ENCODE results near the gene FNBP1L. TPM values are rescaled to one million over a fixed set of nuclear protein-coding genes. Genes with fewer than 3 reads are reported as not detected.
A peak's percentile ranks its signal among the peaks of the same experiment; 100 is the strongest.
"Not testable (repeated sequence)": the region's sequence is repeated elsewhere in the genome, so short reads cannot be mapped to it uniquely, and the experiment has no call there.

Gene FNBP1L
- total RNA-seq, 1 donor from 2014 or later = 37.0 TPM

DNA sequence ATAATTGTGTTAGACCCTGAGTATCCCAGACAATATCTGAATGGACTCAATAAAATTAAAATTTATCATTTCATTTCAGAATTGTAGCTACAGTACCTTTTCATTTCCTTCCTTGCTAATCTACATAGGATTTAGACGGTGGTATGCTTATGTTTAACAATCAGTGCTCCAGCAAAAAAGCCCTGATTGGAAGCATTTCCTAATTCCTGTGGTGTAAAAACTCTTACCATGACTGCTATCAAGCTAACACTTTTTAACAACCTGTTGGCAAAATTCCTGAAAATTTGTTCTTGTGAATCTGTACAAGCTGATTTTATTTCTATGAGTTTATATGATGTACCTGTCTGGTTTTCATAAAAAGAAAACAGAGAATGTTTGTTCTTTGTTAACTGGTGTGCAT lies 5.2 kb upstream of the FNBP1L start:
- no peak for DNase-seq (ENCODE audit: low read depth in 2 of 2)

DNA sequence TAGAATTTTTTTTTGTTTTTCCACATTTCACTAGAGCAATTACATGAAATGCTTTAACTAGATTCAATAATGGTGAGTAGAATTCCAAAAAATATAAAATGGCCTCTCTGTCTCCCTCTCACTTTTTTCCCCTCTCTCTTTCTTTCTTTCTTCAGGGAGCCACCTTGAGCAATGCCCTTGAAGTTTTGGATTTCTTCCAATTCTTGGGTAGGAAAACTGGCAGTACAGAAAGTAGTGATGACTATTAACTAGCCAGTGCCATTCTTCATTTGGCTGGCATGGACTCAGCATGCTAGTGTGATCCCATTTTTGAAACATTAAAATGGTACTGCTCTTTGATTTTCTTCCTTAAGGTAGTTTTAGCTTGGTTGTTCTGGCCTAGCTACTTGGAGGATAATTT lies 4.5 kb upstream of the FNBP1L start:
- no peak for DNase-seq (ENCODE audit: low read depth in 2 of 2)

DNA sequence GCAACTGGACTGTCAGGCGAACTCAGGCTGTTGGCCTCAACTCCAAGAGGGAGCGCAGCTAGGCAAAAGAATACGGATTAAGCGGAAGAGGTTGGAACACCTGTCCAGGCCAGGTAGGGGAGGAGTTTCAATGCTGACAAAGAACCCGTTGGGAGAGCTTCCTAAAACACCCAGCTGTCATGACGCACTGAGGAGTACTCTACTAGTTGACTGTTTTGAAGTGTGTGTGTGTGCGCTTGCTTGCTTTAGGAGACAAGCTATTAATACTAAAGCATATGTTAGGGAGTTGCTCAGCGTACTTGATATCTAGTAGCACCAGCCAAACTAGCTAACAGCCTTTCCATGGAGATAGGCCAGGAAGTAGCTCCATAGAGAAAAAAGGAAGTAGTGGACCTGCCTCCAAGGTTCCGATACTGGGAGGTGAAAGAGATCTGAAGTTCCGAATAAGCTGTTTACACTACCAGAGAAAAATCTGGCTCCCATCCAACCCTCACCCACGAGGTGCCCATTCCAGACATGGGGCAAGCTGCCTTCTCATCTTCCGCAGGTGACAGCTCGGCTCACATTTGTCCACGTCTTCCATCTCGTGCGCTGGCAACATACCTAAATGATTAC lies 974 bp upstream of the FNBP1L start:
- peak in 1 of 2 donors; percentile 32 for DNase-seq (ENCODE audit: low read depth in 2 of 2)

- DNase-seq (ENCODE audit: low read depth in 2 of 2) = peak in 1 of 2 donors; percentile 35
Observed at GRCh38 chr1:93448292-93448982, 519 bp downstream of the FNBP1L start.

- DNase-seq (ENCODE audit: low read depth in 2 of 2) = peak in 1 of 2 donors; percentile 35
Observed at GRCh38 chr1:93448983-93449804, 1.3 kb downstream of the FNBP1L start.

GRCh38 chr1:93450321-93450720 lies 2.4 kb downstream of the FNBP1L start:
- no peak for DNase-seq (ENCODE audit: low read depth in 2 of 2)

DNA sequence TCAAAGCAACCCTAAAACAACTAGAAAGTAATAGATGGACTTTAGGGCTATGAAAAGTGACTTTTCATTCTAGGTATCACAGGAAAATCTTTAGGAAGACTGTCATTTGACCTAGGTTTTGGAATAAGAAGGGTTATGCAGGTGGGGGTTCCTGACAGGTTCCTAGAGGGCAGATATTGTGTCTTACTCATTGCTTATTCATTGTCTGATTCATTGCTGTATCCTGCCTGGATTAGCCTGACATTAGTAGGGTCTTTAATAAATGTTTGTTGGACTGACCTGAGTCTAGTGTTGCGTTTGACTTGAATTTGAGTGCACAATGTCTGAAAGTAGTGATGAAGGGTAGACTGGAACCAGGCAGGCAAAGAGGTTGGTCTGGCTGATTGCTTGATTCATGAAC lies 6.0 kb downstream of the FNBP1L start:
- peak in 1 of 2 donors; percentile 61 for DNase-seq (ENCODE audit: low read depth in 2 of 2)

DNA sequence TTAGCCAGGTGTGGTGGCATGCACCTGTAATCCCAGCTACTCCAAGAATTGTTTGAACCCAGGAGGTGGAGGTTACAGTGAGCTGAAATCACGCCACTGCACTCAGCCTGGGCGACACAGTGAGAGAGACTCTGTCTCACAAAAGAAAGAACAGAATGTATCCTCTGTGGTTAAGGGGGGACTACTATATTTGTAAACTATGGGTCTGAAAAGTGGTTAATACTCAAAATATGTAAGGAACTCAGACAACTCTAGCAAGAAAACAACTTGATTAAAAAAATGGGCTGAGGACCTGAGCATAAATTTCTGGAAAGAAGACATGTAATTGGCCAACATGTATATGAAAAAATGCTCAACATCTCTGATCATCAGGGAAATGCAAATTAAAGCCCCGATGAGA lies 11.2 kb downstream of the FNBP1L start:
- no peak for DNase-seq (ENCODE audit: low read depth in 2 of 2)

DNA sequence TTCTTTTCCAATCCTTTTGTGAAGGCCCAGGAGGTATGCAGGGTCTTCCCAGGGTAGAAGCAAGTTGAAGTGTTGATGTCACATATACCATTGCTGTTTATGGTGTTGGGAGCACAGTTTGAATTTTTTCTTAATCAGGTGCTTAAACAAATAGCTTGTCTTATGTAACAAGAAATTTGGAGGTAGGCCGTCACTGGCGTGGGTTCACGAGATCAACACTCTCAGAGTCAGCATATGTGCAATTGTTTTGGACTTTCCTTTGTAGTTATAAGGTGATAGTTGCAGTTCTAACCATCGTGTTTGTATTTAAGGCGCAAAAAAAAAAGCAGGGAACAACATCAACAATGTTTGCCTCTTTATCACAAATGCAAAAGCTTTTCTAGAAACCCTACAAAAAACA lies 13.3 kb downstream of the FNBP1L start:
- no peak for DNase-seq (ENCODE audit: low read depth in 2 of 2)

- no peak for DNase-seq (ENCODE audit: low read depth in 2 of 2)
Observed at GRCh38 chr1:93463960-93464359, 16.0 kb downstream of the FNBP1L start.

DNA sequence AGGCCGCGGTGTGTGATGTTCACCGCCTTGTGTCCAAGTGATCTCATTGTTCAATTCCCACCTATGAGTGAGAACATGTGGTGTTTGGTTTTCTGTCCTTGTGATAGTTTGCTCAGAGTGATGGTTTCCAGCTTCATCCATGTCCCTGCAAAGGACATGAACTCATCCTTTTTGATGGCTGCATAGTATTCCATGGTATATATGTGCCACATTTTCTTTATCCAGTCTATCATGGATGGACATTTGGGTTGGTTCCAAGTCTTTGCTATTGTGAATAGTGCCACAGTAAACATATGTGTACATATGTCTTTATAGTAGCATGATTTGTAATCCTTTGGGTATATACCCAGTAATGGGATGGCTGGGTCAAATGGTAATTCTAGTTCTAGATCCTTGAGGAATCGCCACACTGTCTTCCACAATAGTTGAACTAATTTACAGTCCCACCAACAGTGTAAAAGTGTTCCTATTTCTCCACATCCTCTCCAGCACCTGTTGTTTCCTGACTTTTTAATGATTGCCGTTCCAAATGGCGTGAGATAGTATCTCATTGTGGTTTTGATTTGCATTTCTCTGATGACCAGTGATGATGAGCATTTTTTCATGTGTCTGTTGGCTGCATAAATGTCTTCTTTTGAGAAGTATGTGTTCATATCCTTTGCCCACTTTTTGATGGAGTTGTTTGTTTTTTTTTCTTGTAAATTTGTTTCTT lies 17.6 kb downstream of the FNBP1L start:
- not testable (repeated sequence) for DNase-seq (ENCODE audit: low read depth in 2 of 2)

- DNase-seq (ENCODE audit: low read depth in 2 of 2) = no peak
Observed at GRCh38 chr1:93467606-93468005, 19.7 kb downstream of the FNBP1L start.

- no peak for DNase-seq (ENCODE audit: low read depth in 2 of 2)
Observed at GRCh38 chr1:93468662-93469061, 20.7 kb downstream of the FNBP1L start.

DNA sequence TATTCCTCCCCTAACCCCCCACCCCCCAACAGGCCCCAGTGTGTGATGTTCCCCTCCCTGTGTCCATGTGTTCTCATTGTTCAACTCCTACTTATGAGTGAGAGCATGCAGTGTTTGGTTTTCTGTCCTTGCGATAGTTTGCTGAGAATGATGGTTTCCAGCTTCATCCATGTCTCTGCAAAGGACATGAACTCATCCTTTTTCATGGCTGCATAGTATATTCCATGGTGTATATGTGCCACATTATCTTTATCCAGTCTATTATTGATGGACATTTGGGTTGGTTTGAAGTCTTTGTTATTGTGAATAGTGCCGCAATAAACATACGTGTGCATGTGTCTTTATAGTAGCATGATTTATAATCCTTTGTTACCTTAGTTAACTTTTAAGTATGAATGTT lies 21.3 kb downstream of the FNBP1L start:
- not testable (repeated sequence) for DNase-seq (ENCODE audit: low read depth in 2 of 2)

GRCh38 chr1:93471284-93471683 lies 23.4 kb downstream of the FNBP1L start:
- no peak for DNase-seq (ENCODE audit: low read depth in 2 of 2)

DNA sequence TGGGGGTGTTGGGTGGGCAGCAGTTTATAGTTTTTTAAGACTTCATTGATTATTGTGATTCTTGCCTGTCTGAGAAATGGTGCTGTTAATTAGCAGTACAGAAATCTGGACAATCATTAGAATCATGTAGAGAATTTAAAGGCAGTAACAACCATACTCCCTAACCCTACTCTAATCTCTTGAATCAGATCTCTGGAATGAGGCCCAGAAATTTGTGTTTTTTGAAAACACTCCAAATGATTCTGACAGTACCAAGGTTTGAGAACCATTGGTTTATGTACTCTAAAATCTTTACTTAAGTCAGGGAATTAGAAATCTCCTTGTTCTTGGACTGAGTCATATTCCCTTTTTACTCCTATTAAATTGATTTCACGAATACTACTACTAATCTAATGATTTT lies 24.0 kb downstream of the FNBP1L start:
- peak; percentile 7 to 67 for DNase-seq (ENCODE audit: low read depth in 2 of 2)

GRCh38 chr1:93474321-93474720 lies 26.4 kb downstream of the FNBP1L start:
- no peak for DNase-seq (ENCODE audit: low read depth in 2 of 2)

GRCh38 chr1:93475681-93476080 lies 27.8 kb downstream of the FNBP1L start:
- no peak for DNase-seq (ENCODE audit: low read depth in 2 of 2)

- DNase-seq (ENCODE audit: low read depth in 2 of 2) = not testable (repeated sequence)
Observed at GRCh38 chr1:93479133-93479745, 31.3 kb downstream of the FNBP1L start.

DNA sequence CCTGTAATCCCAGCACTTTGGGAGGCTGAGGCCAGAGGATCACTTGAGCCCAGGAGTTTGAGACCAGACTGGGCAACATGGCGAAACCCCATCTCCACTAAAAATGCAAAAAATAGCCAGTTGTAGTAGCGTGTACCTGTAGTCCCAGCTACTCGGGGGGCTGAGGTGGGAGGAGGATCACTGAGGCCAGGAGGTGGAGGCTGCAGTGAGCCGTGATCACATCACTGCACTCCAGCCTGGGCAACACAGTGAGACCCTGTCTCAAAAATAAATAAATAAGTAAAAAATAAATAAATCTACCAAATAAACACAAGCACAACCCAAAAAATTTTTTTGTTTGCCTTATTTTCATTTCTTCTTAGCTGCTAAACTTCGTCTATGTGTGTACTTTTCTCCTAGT lies 34.0 kb downstream of the FNBP1L start:
- not testable (repeated sequence) for DNase-seq (ENCODE audit: low read depth in 2 of 2)

DNA sequence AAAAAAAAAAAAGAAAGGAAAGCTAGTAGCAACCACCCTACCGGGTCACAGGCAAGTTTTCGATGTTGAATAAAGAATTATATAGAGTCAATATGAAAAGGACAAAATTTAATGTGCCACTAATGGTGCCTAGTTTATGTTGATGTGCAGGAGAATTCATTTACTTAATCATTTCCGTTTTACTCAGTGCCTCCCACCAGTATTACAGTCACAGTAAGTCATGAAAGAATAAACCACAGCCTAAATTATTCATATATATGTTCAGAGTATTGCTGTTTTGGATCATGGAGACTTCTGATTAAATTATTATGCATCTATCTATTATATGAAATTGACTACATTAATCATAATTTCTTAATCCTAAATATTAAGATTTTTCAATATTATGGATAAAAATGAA lies 35.3 kb downstream of the FNBP1L start:
- no peak for DNase-seq (ENCODE audit: low read depth in 2 of 2)
